ENCODE results near the gene INPP5K.

Gene INPP5K

GRCh38 chr17:1498869-1499268, 17.5 kb downstream of the INPP5K start:
- ChIA-PET POLR2A (interaction anchor here (1.0 kb wide), 1 partner anchor 18 kb away, joined by 4 read pairs; no protein-coding TSS in a partner anchor), CTCF (interaction anchor here (0.8 to 2.7 kb wide), 5 partner anchors 12 to 76 kb away, joined by 3 to 21 read pairs (median 4); partner anchors contain the start of gene INPP5K)

GRCh38 chr17:1498233-1498632, 18.2 kb downstream of the INPP5K start:
- TF ChIP-seq CTCF (IDR thresholded peaks at IDR 0.05; ENCODE audit: control extremely low read depth, extremely low read depth, low read depth, missing control alignments) = no peak
- ChIA-PET POLR2A (interaction anchor here (1.0 kb wide), 1 partner anchor 19 kb away, joined by 4 read pairs; no protein-coding TSS in a partner anchor), CTCF (interaction anchor here (0.8 to 2.7 kb wide), 7 partner anchors 13 to 132 kb away, joined by 3 to 21 read pairs (median 4); partner anchors contain the start of gene INPP5K)
- DNase-seq (ENCODE audit: extremely low spot score) = no peak

More at GRCh38 chr17:1498869-1499268, 17.5 kb downstream of the INPP5K start:
- no peak for TF ChIP-seq CTCF (IDR thresholded peaks at IDR 0.05; ENCODE audit: control extremely low read depth, extremely low read depth, low read depth, missing control alignments)
- no peak for DNase-seq (ENCODE audit: extremely low spot score)

- DNase-seq (ENCODE audit: extremely low spot score) = no peak
- ChIA-PET POLR2A (interaction anchor here (1.0 kb wide), 1 partner anchor 19 kb away, joined by 4 read pairs; no protein-coding TSS in a partner anchor), CTCF (interaction anchor here (0.8 to 2.7 kb wide), 7 partner anchors 13 to 132 kb away, joined by 3 to 21 read pairs (median 4); partner anchors contain the start of gene INPP5K)
- TF ChIP-seq CTCF (IDR thresholded peaks at IDR 0.05; ENCODE audit: control extremely low read depth, extremely low read depth, low read depth, missing control alignments) = no peak
These were observed 18.6 kb downstream of the INPP5K start for GRCh38 chr17:1497831-1498230.

- CTCF ChIA-PET = interaction anchor here (3.0 kb wide), 1 partner anchor 19 kb away, joined by 15 read pairs; the partner anchor contains the start of gene INPP5K
- no peak for TF ChIP-seq CTCF (IDR thresholded peaks at IDR 0.05; ENCODE audit: control extremely low read depth, extremely low read depth, low read depth, missing control alignments)
- DNase-seq (ENCODE audit: extremely low spot score) = no peak
- POLR2A ChIA-PET = no interaction called here
These were observed 19.5 kb downstream of the INPP5K start for GRCh38 chr17:1496869-1497268.

GRCh38 chr17:1495265-1495989, 21.0 kb downstream of the INPP5K start:
- POLR2A ChIA-PET = no interaction called here
- no peak for DNase-seq (ENCODE audit: extremely low spot score)
- CTCF ChIA-PET = interaction anchor here (0.9 to 3.0 kb wide), 4 partner anchors 9 to 236 kb away, joined by 3 to 15 read pairs (median 4); partner anchors contain the start of gene INPP5K
- no peak for TF ChIP-seq CTCF (IDR thresholded peaks at IDR 0.05; ENCODE audit: control extremely low read depth, extremely low read depth, low read depth, missing control alignments)

- TF ChIP-seq CTCF (IDR thresholded peaks at IDR 0.05; ENCODE audit: control extremely low read depth, extremely low read depth, low read depth, missing control alignments) = no peak
- no peak for DNase-seq (ENCODE audit: extremely low spot score)
- ChIA-PET CTCF (interaction anchor here (1.1 to 3.1 kb wide), 4 partner anchors 10 to 235 kb away, joined by 3 to 15 read pairs (median 10); partner anchors contain the start of gene INPP5K), POLR2A (no interaction called here)
These were observed 21.6 kb downstream of the INPP5K start for GRCh38 chr17:1494736-1495253.

Measured in GM10248 (cell line).